A673 (cell line): Measurements from ENCODE around the gene FAM32A. TPM values are rescaled to one million over a fixed set of nuclear protein-coding genes. Genes with fewer than 3 reads are reported as not detected.

Experiments used
- BruUV-seq: library from RNA; stranded (reverse); fragments of 400-500 nt; replicated peaks from 2 replicates; lab custom pipeline; 2021; lab: Mats Ljungman, UMichigan
- CTCF ChIA-PET: fragments of 300-600 bp; sonication (Branson Sonifier 250); formaldehyde crosslinking; loops from one replicate; lab custom pipeline; 2022; ENCODE audit warnings: antibody characterized with exemption; lab: Charles Lee
- POLR2A ChIA-PET: fragments of 300-600 bp; sonication (Branson Sonifier 250); formaldehyde crosslinking; loops from one replicate; lab custom pipeline; 2022; ENCODE audit warnings: antibody characterized with exemption; ENCODE audit not compliant: low non-redundant PET; lab: Charles Lee
- DNase-seq: peaks from one replicate; pipeline ENCODE4 v3.0.0-alpha.2; 2015; ENCODE audit warnings: low spot score
- H3K27ac ChIP-seq: fragments of 200-600 bp; sonication (generic); 2 replicates; pipeline ENCODE4 v1.5.1; 2016; ENCODE audit warnings: mixed run types, low read depth, mild to moderate bottlenecking, mixed read lengths, antibody characterized with exemption, low read length; ENCODE audit not compliant: poor library complexity, severe bottlenecking
- H3K27me3 ChIP-seq: fragments of 200-600 bp; sonication (generic); replicated peaks from 2 replicates; pipeline ENCODE4 v1.6.1; 2017; ENCODE audit warnings: mixed run types, low read depth, mild to moderate bottlenecking, mixed read lengths, antibody characterized with exemption, low read length; ENCODE audit not compliant: insufficient read depth, poor library complexity
- H3K36me3 ChIP-seq: fragments of 200-600 bp; sonication (generic); 2 replicates; pipeline ENCODE4 v1.6.1; 2016; ENCODE audit warnings: mixed run types, mild to moderate bottlenecking, mixed read lengths, antibody characterized with exemption, low read length; ENCODE audit not compliant: insufficient read depth, poor library complexity, severe bottlenecking
- H3K4me1 ChIP-seq: fragments of 200-600 bp; sonication (generic); 2 replicates; pipeline ENCODE4 v1.6.1; 2017; ENCODE audit warnings: mixed run types, mild to moderate bottlenecking, mixed read lengths, antibody characterized with exemption, low read length; ENCODE audit not compliant: insufficient read depth, poor library complexity, severe bottlenecking
- H3K4me3 ChIP-seq: fragments of 200-600 bp; sonication (generic); 2 replicates; pipeline ENCODE4 v1.5.1; 2016; ENCODE audit warnings: low read depth, mixed run types, mild to moderate bottlenecking, mixed read lengths, low read length; ENCODE audit not compliant: poor library complexity, severe bottlenecking
- H3K9me3 ChIP-seq: fragments of 200-600 bp; sonication (generic); 2 replicates; pipeline ENCODE4 v1.6.1; 2016; ENCODE audit warnings: mixed run types, low read depth, mild to moderate bottlenecking, mixed read lengths, antibody characterized with exemption, low read length; ENCODE audit not compliant: poor library complexity, severe bottlenecking
- CTCF ChIP-seq: fragments of 300-800, 200-600 bp; sonication (generic); conservative IDR thresholded peaks from 2 replicates; pipeline ENCODE4 v1.5.1; 2017; ENCODE audit warnings: low read depth, mild to moderate bottlenecking, antibody characterized with exemption, low read length, moderate library complexity, mixed read lengths
- EZH2 ChIP-seq: fragments of 200-600 bp; sonication (generic); IDR thresholded peaks from 2 replicates; pipeline ENCODE4 v1.6.1; 2017; ENCODE audit warnings: borderline replicate concordance, low read depth, mild to moderate bottlenecking, mixed read lengths, antibody characterized with exemption, low read length; ENCODE audit not compliant: poor library complexity, severe bottlenecking
- intact Hi-C: fragments of 100-400 bp; cut with micrococcal nuclease; formaldehyde crosslinking; loops from one replicate; pipeline ENCODE4 v1.10.0; 2022; ENCODE audit not compliant: unreplicated experiment
- total RNA-seq: library from RNA; stranded (reverse); gene quantifications from 2 replicates; pipeline ENCODE4 v1.2.3, GENCODE V29; 2021

Gene FAM32A
- total RNA-seq, 1 experiment from 2014 or later = 93.2 TPM

DNA sequence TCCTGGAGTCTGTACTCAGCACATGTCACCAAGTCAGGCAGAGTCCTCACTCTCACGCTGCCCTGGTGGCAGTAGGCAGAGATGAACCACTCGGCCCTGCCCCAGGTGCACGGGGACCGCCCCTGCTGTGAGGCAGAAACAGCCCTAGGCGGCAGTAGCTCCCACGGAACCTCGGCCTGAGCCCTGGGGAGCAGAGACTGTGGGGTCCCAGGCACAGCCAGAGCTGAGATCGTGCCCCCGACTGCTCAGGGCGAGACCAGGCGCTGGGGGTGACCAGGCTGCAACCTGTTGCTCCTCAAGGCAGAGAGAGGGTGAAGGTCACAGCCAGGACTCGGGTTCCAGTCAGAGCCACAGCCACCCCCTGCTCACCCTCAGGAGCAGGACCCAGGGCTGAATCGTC, 47.4 kb downstream of the FAM32A start:
- CTCF ChIA-PET = no interaction called here

DNA sequence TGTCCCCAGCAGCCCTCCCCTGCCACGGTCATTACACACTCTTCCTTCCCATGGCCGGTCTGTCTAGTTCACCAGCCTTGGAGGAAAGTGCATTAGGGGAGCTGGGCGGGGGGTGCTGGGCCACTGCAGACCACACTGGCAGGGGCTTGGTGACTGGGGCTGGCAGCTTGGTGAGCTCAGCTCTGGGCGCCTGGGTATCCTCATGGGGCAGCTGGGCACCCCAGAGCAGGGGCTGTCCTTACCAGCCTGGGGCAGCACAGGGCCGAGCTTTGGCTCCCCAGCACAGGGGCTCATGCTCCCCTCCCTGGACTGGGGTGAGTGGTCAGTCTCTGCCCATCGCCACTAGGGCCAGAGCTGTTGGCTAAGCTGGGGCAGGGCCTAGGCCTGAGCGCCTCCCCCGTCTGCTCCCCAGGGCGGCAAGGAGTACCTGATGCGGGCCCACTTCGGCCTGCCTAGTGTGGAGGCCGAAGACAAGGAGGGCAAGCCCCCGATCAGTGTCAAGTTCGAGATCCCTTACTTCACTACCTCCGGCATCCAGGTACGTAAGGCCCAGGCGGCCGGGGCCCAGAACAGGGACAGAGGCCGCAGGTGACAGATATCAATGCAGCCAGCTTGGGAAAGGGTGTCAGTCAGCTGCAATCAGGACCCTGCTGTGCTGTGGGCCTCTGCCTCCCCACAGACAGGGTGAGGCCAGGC, 48.0 kb downstream of the FAM32A start:
- DNase-seq = no peak

More for the DNA sequence above, 47.4 kb downstream of the FAM32A start:
- H3K27ac ChIP-seq = no peak overlapping the region
- DNase-seq = no peak
- BruUV-seq = no TSS peak
- POLR2A ChIA-PET = no interaction called here
- H3K4me3 ChIP-seq = no peak overlapping the region
- TF ChIP-seq EZH2 (no peak), CTCF (no peak)
- peaks cover 15% of the 10 kb centered on the region for H3K36me3 ChIP-seq
- intact Hi-C loops = no loop called here
- H3K27me3 ChIP-seq = no peaks in the 10 kb centered on the region
- H3K9me3 ChIP-seq = no peaks in the 10 kb centered on the region
- H3K4me1 ChIP-seq = no peaks in the 10 kb centered on the region

GRCh38 chr19:16233836-16234551, 48.8 kb downstream of the FAM32A start:
- ChIA-PET POLR2A (no interaction called here), CTCF (no interaction called here)
- Histone ChIP-seq H3K4me1 (no peaks in the 10 kb centered on the region), H3K36me3 (peaks cover 6% of the 10 kb centered on the region), H3K27ac (no peak overlapping the region), H3K27me3 (no peaks in the 10 kb centered on the region), H3K9me3 (no peaks in the 10 kb centered on the region), H3K4me3 (no peak overlapping the region)
- BruUV-seq = no TSS peak
- intact Hi-C loops = no loop called here
- DNase-seq = no peak
- TF ChIP-seq CTCF = no peak
- no peak for TF ChIP-seq EZH2

More for the DNA sequence above, 48.0 kb downstream of the FAM32A start:
- no peak for TF ChIP-seq EZH2
- no peak for TF ChIP-seq CTCF
- BruUV-seq = no TSS peak
- H3K36me3 ChIP-seq = peaks cover 10% of the 10 kb centered on the region
- no peak overlapping the region for H3K4me3 ChIP-seq
- H3K27ac ChIP-seq = no peak overlapping the region
- H3K27me3 ChIP-seq = no peaks in the 10 kb centered on the region
- CTCF ChIA-PET = no interaction called here
- no peaks in the 10 kb centered on the region for H3K4me1 ChIP-seq
- intact Hi-C loops = no loop called here
- POLR2A ChIA-PET = no interaction called here
- no peaks in the 10 kb centered on the region for H3K9me3 ChIP-seq
